Measurements from ENCODE around the gene SYCP3. TPM values are rescaled to one million over a fixed set of nuclear protein-coding genes. Genes with fewer than 3 reads are reported as not detected.
A peak's percentile ranks its signal among the peaks of the same experiment; 100 is the strongest.
"Not testable (repeated sequence)": the region's sequence is repeated elsewhere in the genome, so short reads cannot be mapped to it uniquely, and the experiment has no call there.

SYCP3 gene
- total and polyA plus RNA-seq, 2 of the 13 experiments (the other 11 are each of a cell fraction or from before 2014, with no cell fraction given) = not detected

DNA sequence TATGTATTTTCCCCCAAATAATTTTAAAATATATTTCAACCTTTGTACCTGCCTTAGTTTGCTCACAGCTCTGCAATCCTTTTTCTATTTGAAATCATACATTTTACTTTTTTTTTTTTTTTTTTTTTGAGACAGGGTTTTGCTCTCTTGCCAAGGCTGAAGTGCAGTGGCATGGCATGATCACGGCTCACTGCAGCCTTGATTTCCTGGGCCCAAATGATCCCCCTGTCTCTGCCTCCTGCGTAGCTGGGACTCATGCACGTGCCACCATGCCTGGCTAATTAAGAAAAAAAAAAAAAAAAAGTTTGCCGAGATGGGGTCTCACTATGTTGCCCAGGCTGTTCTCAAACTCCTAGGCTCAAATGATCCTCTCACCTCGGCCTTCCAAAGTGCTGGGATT lies 1.3 kb upstream of the SYCP3 start:
- no peak overlapping the region for H3K27ac ChIP-seq (ENCODE audit: extremely low read length, insufficient read depth, low read length)
- FAIRE-seq (no peak), ATAC-seq (no peak), DNase-seq (ENCODE audit: low spot score) (no peak)
- no peaks in the 10 kb centered on the region for H4K20me1 ChIP-seq (ENCODE audit: insufficient read depth, low read length)
- POLR2A ChIA-PET = no interaction called here
- TF ChIP-seq ZNF552 (CRISPR knock-in tag; IDR thresholded peaks at IDR 0.05; ENCODE audit: borderline replicate concordance) (no peak), GTF3A (CRISPR knock-in tag; conservative IDR thresholded peaks at IDR 0.05) (no peak), ZNF138 (CRISPR knock-in tag; IDR thresholded peaks at IDR 0.05; ENCODE audit: low read depth) (no peak), ZNF121 (CRISPR knock-in tag; IDR thresholded peaks at IDR 0.05) (peak; percentile 64), KAT2B (IDR thresholded peaks at IDR 0.05; ENCODE audit: borderline replicate concordance, low read depth, low read length) (no peak)
- TF ChIP-seq, protein P1, sequence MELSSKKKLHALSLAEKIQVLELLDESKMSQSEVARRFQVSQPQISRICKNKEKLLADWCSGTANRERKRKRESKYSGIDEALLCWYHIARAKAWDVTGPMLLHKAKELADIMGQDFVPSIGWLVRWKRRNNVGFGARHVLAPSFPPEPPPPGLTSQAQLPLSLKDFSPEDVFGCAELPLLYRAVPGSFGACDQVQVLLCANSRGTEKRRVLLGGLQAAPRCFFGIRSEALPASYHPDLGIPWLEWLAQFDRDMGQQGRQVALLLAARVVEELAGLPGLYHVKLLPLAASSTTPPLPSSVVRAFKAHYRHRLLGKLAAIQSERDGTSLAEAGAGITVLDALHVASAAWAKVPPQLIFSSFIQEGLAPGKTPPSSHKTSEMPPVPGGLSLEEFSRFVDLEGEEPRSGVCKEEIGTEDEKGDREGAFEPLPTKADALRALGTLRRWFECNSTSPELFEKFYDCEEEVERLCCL (CRISPR knock-in tag; IDR thresholded peaks at IDR 0.05; ENCODE audit: borderline replicate concordance) = no peak
- no peak overlapping the region for H3K4me3 ChIP-seq (replicated peaks in 1 of 3; ENCODE audit: insufficient read depth in 1 of 3, low read depth in 2 of 3, low read length in 3 of 3)
- no peaks in the 10 kb centered on the region for H3K79me2 ChIP-seq (ENCODE audit: insufficient read depth, low read length)
- peaks cover 16 to 44% of the 10 kb centered on the region in 2 experiments for H3K36me3 ChIP-seq (replicated peaks in 1 of 2; ENCODE audit: control insufficient read depth in 1 of 2, insufficient read depth in 2 of 2, low read length in 2 of 2)
- no peak overlapping the region for H2AFZ ChIP-seq (ENCODE audit: low read length)
- no TSS peak for BruUV-seq (replicated peaks)
- intact Hi-C loops (cut with micrococcal nuclease; ENCODE audit: unreplicated experiment) = no loop called here
- H3K27me3 ChIP-seq (ENCODE audit: control insufficient read depth in 1 of 2, insufficient read depth in 2 of 2, low read length in 2 of 2) = no peaks in the 10 kb centered on the region
- in situ Hi-C loops (cut with HindIII; ENCODE audit: extremely low pct_ligation_motif_present, low pct_unique_long_range_greater_than_20kb) = no loop called here
- 93% methylated on average over 5 of the region's 5 CpGs for WGBS (ENCODE audit: low lambda C conversion rate)
- no peaks in the 10 kb centered on the region for H3K9me3 ChIP-seq (ENCODE audit: low read length)
- H3K4me2 ChIP-seq (ENCODE audit: low read depth, low read length) = no peak overlapping the region
- H3K4me1 ChIP-seq (ENCODE audit: insufficient read depth, low read length) = no peaks in the 10 kb centered on the region
- no peak overlapping the region for H3K9ac ChIP-seq (ENCODE audit: insufficient read depth, low read depth, low read length)
- CTCF ChIA-PET (ENCODE audit: low intra/inter-chr PET ratio, low total read pairs) = no interaction called here

DNA sequence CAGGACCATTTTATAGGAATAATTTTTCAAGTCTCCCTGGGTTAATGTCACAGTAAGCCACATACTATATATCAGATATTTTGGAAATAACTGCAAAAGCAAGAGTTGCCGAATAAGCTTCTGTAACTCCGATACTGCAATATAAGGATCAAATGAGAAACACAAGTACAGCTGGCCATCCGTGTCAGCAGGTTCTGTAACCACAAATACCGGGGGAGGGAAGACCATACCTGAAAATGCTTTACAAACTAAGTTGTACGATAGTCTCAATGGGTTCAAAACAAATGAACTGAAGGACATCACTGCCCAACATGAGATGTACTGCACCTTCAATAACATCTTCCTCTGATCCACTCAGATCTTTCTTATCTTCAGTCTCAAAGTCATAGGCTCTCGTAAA lies 1.8 kb downstream of the SYCP3 start:
- intact Hi-C loops (cut with micrococcal nuclease; ENCODE audit: unreplicated experiment) = no loop called here
- ChIA-PET POLR2A (no interaction called here), CTCF (ENCODE audit: low intra/inter-chr PET ratio, low total read pairs) (no interaction called here)
- TF ChIP-seq NFYB (CRISPR knock-in tag; IDR thresholded peaks at IDR 0.05) = no peak
- peak; percentile 65 for TF ChIP-seq RBM22 (optimal IDR thresholded peaks at IDR 0.05; ENCODE audit: low read length)
- Histone ChIP-seq H3K27me3 (ENCODE audit: control insufficient read depth in 1 of 2, insufficient read depth in 2 of 2, low read length in 2 of 2) (no peaks in the 10 kb centered on the region), H3K79me2 (ENCODE audit: insufficient read depth, low read length) (no peaks in the 10 kb centered on the region), H3K4me2 (ENCODE audit: low read depth, low read length) (no peak overlapping the region), H2AFZ (ENCODE audit: low read length) (no peak overlapping the region), H3K9ac (ENCODE audit: insufficient read depth, low read depth, low read length) (no peak overlapping the region), H3K9me3 (ENCODE audit: low read length) (no peaks in the 10 kb centered on the region), H3K36me3 (replicated peaks in 1 of 2; ENCODE audit: control insufficient read depth in 1 of 2, insufficient read depth in 2 of 2, low read length in 2 of 2) (peaks cover 3 to 34% of the 10 kb centered on the region in 2 experiments; a peak in 4 of 5 replicates), H3K4me1 (ENCODE audit: insufficient read depth, low read length) (no peaks in the 10 kb centered on the region), H3K27ac (ENCODE audit: extremely low read length, insufficient read depth, low read length) (no peak overlapping the region), H3K4me3 (replicated peaks in 1 of 3; ENCODE audit: insufficient read depth in 1 of 3, low read depth in 2 of 3, low read length in 3 of 3) (no peak overlapping the region), H4K20me1 (ENCODE audit: insufficient read depth, low read length) (no peaks in the 10 kb centered on the region)
- 98% methylated on average over 6 of the region's 6 CpGs for WGBS (ENCODE audit: low lambda C conversion rate)
- ATAC-seq (no peak), FAIRE-seq (no peak), DNase-seq (ENCODE audit: low spot score) (no peak)
- no TSS peak for BruUV-seq (replicated peaks)
- in situ Hi-C loops (cut with HindIII; ENCODE audit: extremely low pct_ligation_motif_present, low pct_unique_long_range_greater_than_20kb) = no loop called here

DNA sequence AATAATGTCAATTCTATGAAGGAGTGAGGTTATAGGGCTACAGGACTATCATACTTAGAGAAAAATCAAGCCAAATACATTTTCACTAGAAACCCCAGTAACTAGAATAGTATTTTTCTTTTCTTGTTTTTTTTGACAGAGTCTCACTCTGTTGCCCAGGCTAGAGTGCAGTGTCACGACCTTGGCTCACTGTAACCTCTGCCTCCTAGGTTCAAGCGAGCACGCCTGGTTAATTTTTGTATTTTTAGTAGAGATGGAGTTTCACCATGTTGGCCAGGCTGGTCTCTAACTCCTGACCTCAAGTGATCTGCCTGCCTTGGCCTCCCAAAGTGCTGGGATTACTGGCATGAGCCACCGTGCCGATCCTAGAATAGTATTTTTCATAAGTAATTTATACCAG lies 4.8 kb downstream of the SYCP3 start:
- H4K20me1 ChIP-seq (ENCODE audit: insufficient read depth, low read length); H2AFZ ChIP-seq (ENCODE audit: low read length); POLR2A ChIA-PET; H3K27ac ChIP-seq (ENCODE audit: extremely low read length, insufficient read depth, low read length); H3K4me1 ChIP-seq (ENCODE audit: insufficient read depth, low read length); FAIRE-seq; BruUV-seq (replicated peaks); intact Hi-C loops (cut with micrococcal nuclease; ENCODE audit: unreplicated experiment); CTCF ChIA-PET (ENCODE audit: low intra/inter-chr PET ratio, low total read pairs); DNase-seq (ENCODE audit: low spot score); in situ Hi-C loops (cut with HindIII; ENCODE audit: extremely low pct_ligation_motif_present, low pct_unique_long_range_greater_than_20kb); H3K27me3 ChIP-seq (ENCODE audit: control insufficient read depth in 1 of 2, insufficient read depth in 2 of 2, low read length in 2 of 2); H3K9me3 ChIP-seq (ENCODE audit: low read length); ATAC-seq; H3K9ac ChIP-seq (ENCODE audit: insufficient read depth, low read depth, low read length); H3K79me2 ChIP-seq (ENCODE audit: insufficient read depth, low read length); H3K4me3 ChIP-seq (replicated peaks in 1 of 3; ENCODE audit: insufficient read depth in 1 of 3, low read depth in 2 of 3, low read length in 3 of 3); H3K4me2 ChIP-seq (ENCODE audit: low read depth, low read length): not testable (repeated sequence)
- WGBS (ENCODE audit: low lambda C conversion rate) = 97% methylated on average over 5 of the region's 5 CpGs
- H3K36me3 ChIP-seq (replicated peaks in 1 of 2; ENCODE audit: control insufficient read depth in 1 of 2, insufficient read depth in 2 of 2, low read length in 2 of 2) = peaks cover 2 to 39% of the 10 kb centered on the region in 2 experiments; a peak in 4 of 5 replicates
